ENCODE data around the gene TBC1D26. TPM values are rescaled to one million over a fixed set of nuclear protein-coding genes. Genes with fewer than 3 reads are reported as not detected.
"Not testable (repeated sequence)": the region's sequence is repeated elsewhere in the genome, so short reads cannot be mapped to it uniquely, and the experiment has no call there.

Gene TBC1D26
- polyA plus RNA-seq, 1 of the 3 experiments (the other 2 are of a cell fraction), result not detected

GRCh38 chr17:15788365-15788764 lies 56.3 kb downstream of the TBC1D26 start:
- H2AFZ ChIP-seq (ENCODE audit: low read depth); H3K4me2 ChIP-seq; H3K9me2 ChIP-seq; H3F3A ChIP-seq (replicated peaks; ENCODE audit: insufficient read depth); H4K20me1 ChIP-seq (ENCODE audit: insufficient read depth); H3K27me3 ChIP-seq (ENCODE audit: insufficient read depth); H3K4me1 ChIP-seq (ENCODE audit: control insufficient read depth in 1 of 2, insufficient read depth in 2 of 2, low read depth in 1 of 2, low read length in 1 of 2); H3K79me2 ChIP-seq (ENCODE audit: insufficient read depth); H3K9me3 ChIP-seq; H3K9ac ChIP-seq; DNase-seq; CTCF ChIA-PET; H3K27ac ChIP-seq (ENCODE audit: low read depth in 2 of 2, low read length in 1 of 2); POLR2A ChIA-PET; H3K36me3 ChIP-seq (replicated peaks in 1 of 2; ENCODE audit: control insufficient read depth in 1 of 2, insufficient read depth in 2 of 2, low read length in 1 of 2); H3K4me3 ChIP-seq (ENCODE audit: low read depth in 2 of 2, low read length in 1 of 2): not testable (repeated sequence)
- WGBS (ENCODE audit: low lambda C conversion rate), result no CpG with 5 or more reads among the region's 2 CpGs

Small RNA genes lying within 50 kb of the gene (small RNA-seq; reads per million reads assigned to genes)
- gene AC015922.1, result 0 reads per million in 7 experiments
- gene RNA5SP436, result 0 reads per million in 7 experiments

Other genes with a start within 250 kb of the TBC1D26 start
- gene TVP23C, start 168.8 kb upstream of the TBC1D26 start, polyA plus RNA-seq (2012; rRNA removed), result 4.7 and 5.0 TPM in 2 replicates
- gene FBXW10B, start 112.6 kb upstream of the TBC1D26 start, polyA plus RNA-seq (2012; rRNA removed), result 0.46 and 1.7 TPM in 2 replicates
- 24.8 and 30.7 TPM in 2 replicates for gene TRIM16, start 48.0 kb upstream of the TBC1D26 start, polyA plus RNA-seq (2012; rRNA removed)
- 16.5 and 17.1 TPM in 2 replicates for gene ZNF286A, start 32.5 kb upstream of the TBC1D26 start, polyA plus RNA-seq (2012; rRNA removed)
- gene ADORA2B, start 212.8 kb downstream of the TBC1D26 start, polyA plus RNA-seq (2012; rRNA removed), result 12.6 and 14.4 TPM in 2 replicates